ENCODE data around the gene PTGDS. TPM values are rescaled to one million over a fixed set of nuclear protein-coding genes. Genes with fewer than 3 reads are reported as not detected.

PTGDS gene
- total RNA-seq, 2 donors from 2014 or later = 1.3 TPM; not detected in 1

DNA sequence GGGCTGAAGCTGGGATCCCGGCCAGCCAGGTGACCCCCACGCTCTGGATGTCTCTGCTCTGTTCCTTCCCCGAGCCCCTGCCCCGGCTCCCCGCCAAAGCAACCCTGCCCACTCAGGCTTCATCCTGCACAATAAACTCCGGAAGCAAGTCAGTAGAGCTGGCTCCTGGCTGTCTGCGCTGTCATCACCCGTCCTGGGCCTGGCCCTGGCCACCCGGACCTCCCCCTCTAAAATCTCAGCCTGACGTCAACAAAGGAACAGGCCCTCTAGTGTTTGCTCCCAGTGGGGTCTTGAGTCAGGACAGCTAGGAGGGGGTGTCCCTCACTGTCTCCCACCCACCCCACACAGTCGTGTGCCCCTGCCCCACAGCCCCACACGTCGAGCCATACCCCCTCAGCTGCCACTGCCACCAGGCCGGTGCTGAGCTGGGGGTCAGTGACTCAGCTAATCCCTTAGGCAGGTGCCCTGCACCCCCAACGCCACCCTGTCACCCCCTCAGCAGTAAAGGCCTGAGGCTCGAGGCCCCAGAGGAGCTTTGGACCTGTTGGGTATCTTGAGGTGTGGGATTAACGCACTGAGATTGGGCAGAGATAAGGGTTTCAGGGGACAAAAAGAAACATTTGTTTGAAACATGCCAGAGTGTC is 4.4 kb downstream of the PTGDS start:
- no peak overlapping the region for H3K27ac Mint-ChIP-seq
- peaks cover 10% of the 10 kb centered on the region for H3K27me3 Mint-ChIP-seq
- H3K36me3 Mint-ChIP-seq (ENCODE audit: low read depth) = no peaks in the 10 kb centered on the region
- no peak for ATAC-seq (replicated peaks)
- H3K4me1 Mint-ChIP-seq = peaks cover 5% of the 10 kb centered on the region
- H3K4me3 Mint-ChIP-seq = no peak overlapping the region
- no peaks in the 10 kb centered on the region for H3K9me3 Mint-ChIP-seq

DNA sequence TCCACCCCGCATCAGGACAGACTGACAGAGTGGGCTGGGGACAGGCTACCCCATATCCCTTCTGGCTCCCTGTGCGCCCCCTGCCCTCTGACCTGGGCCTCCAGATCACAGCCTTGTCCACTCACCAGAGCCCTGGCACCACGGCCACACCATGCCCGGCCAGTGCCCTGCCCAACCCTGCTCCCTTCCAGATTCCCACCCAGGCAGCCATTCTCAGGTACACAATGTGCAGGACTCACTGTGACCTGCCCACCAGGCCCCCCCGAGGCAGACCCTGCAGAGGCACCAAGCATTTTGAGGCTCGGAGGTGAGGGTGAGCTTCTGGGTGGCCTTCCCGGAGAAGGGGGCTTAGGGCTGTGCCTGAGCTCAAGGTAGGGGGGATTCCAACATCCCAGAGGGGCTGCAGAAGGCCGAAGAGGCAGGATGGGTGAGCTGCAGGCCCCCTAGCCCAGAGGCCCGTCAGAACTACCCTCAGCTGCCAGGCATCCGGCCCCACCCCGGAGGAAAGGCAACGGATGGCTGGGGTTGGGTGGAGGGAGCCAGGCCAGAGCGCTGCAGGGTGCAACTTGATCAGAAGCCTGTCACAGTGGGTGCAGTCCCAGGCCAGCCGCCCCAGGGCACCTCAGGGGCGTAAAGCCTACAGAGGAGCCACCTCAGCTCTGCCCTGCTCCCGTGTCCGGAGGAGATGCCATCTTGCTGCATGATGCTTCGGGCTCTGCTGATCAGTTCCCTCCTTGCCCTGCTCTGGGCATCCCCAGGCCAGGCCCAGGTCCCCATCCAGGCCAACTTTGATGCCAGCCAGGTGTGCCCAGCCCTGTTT is 5.1 kb downstream of the PTGDS start, which contains the start of gene LCNL1:
Gene LCNL1, plus strand, starts transcription at position 762 of the 820 bp plus-strand sequence. CDS start 594 bp downstream, outside the sequence.
- H3K27ac Mint-ChIP-seq = no peak within 1 kb of the TSS
- peaks cover 5% of the 10 kb centered on the region for H3K4me1 Mint-ChIP-seq
- H3K4me3 Mint-ChIP-seq = no peak within 1 kb of the TSS
- ATAC-seq (replicated peaks) = no peak
- no peaks in the 10 kb centered on the region for H3K36me3 Mint-ChIP-seq (ENCODE audit: low read depth)
- H3K27me3 Mint-ChIP-seq = peaks cover 10% of the 10 kb centered on the region
- H3K9me3 Mint-ChIP-seq = no peaks in the 10 kb centered on the region

GRCh38 chr9:136983167-136983566 is 5.9 kb downstream of the PTGDS start:
- Mint-ChIP-seq H3K4me1 (peaks cover 5% of the 10 kb centered on the region), H3K9me3 (no peaks in the 10 kb centered on the region), H3K27me3 (peaks cover 13% of the 10 kb centered on the region), H3K4me3 (no peak overlapping the region), H3K27ac (no peak overlapping the region), H3K36me3 (ENCODE audit: low read depth) (no peaks in the 10 kb centered on the region)
- ATAC-seq (replicated peaks) = no peak

- no peaks in the 10 kb centered on the region for H3K9me3 Mint-ChIP-seq
- peaks cover 5% of the 10 kb centered on the region for H3K4me1 Mint-ChIP-seq
- H3K27me3 Mint-ChIP-seq = peaks cover 13% of the 10 kb centered on the region
- no peak overlapping the region for H3K27ac Mint-ChIP-seq
- H3K36me3 Mint-ChIP-seq (ENCODE audit: low read depth) = no peaks in the 10 kb centered on the region
- ATAC-seq (replicated peaks) = no peak
- H3K4me3 Mint-ChIP-seq = no peak overlapping the region
Observed at GRCh38 chr9:136983656-136984314, 6.5 kb downstream of the PTGDS start.

GRCh38 chr9:136984464-136985026 is 7.2 kb downstream of the PTGDS start:
- Mint-ChIP-seq H3K27me3 (peaks cover 13% of the 10 kb centered on the region), H3K27ac (no peak overlapping the region), H3K4me1 (peaks cover 5% of the 10 kb centered on the region), H3K4me3 (no peak overlapping the region), H3K36me3 (ENCODE audit: low read depth) (no peaks in the 10 kb centered on the region), H3K9me3 (no peaks in the 10 kb centered on the region)
- ATAC-seq (replicated peaks) = no peak

- no peak for ATAC-seq (replicated peaks)
Observed at GRCh38 chr9:136985027-136985602, 7.8 kb downstream of the PTGDS start.

GRCh38 chr9:136985853-136986252 is 8.5 kb downstream of the PTGDS start:
- Mint-ChIP-seq H3K4me3 (no peak overlapping the region), H3K4me1 (peaks cover 5% of the 10 kb centered on the region), H3K27ac (no peak overlapping the region), H3K27me3 (peaks cover 13% of the 10 kb centered on the region), H3K9me3 (no peaks in the 10 kb centered on the region), H3K36me3 (ENCODE audit: low read depth) (no peaks in the 10 kb centered on the region)
- ATAC-seq (replicated peaks) = no peak

More at GRCh38 chr9:136985027-136985602, 7.8 kb downstream of the PTGDS start:
- Mint-ChIP-seq H3K4me1 (peaks cover 5% of the 10 kb centered on the region), H3K4me3 (no peak overlapping the region), H3K27ac (no peak overlapping the region), H3K27me3 (peaks cover 13% of the 10 kb centered on the region), H3K9me3 (no peaks in the 10 kb centered on the region), H3K36me3 (ENCODE audit: low read depth) (no peaks in the 10 kb centered on the region)

- Mint-ChIP-seq H3K9me3 (no peaks in the 10 kb centered on the region), H3K4me3 (no peak overlapping the region), H3K27me3 (peaks cover 11% of the 10 kb centered on the region), H3K4me1 (peaks cover 3% of the 10 kb centered on the region), H3K36me3 (ENCODE audit: low read depth) (peaks cover 7% of the 10 kb centered on the region), H3K27ac (no peak overlapping the region)
- ATAC-seq (replicated peaks) = no peak
Observed at GRCh38 chr9:136988872-136989271, 11.6 kb downstream of the PTGDS start.

DNA sequence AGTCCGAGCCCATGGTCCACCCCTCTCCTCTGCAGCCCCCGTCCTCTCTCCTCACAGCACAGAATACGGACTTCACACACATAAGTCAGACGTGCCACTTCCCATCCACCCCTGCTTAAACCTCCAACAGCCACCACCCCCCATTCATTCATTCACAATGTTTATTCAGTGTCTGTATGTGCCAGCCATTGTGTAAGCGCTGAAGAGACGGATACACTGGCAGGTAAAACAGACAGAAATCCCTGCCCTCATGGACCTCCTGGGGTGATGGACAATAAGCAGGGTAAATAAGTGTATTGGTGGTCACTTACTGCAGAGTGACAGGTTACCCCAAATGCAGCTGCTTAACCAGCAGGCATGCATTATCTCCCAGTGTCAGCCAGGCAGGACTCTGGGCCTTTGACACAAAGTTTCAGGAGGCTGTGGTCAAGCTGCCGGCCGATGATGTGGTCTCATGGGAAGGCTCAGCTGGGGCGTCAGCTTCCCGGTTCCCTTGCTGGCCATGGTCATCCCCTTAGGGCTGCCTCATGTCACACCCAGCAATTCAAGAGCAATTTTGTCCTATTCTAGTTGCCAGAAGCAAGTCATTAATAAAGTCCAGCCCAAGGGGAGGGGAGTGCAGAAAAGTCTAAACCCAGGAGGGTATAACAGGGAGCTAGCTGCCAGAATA is 13.1 kb downstream of the PTGDS start:
- ATAC-seq (replicated peaks) = no peak
- Mint-ChIP-seq H3K36me3 (ENCODE audit: low read depth) (peaks cover 10% of the 10 kb centered on the region), H3K4me3 (peak overlapping the region; percentile 77), H3K27me3 (peaks cover 8% of the 10 kb centered on the region), H3K4me1 (no peaks in the 10 kb centered on the region), H3K27ac (no peak overlapping the region), H3K9me3 (no peaks in the 10 kb centered on the region)

DNA sequence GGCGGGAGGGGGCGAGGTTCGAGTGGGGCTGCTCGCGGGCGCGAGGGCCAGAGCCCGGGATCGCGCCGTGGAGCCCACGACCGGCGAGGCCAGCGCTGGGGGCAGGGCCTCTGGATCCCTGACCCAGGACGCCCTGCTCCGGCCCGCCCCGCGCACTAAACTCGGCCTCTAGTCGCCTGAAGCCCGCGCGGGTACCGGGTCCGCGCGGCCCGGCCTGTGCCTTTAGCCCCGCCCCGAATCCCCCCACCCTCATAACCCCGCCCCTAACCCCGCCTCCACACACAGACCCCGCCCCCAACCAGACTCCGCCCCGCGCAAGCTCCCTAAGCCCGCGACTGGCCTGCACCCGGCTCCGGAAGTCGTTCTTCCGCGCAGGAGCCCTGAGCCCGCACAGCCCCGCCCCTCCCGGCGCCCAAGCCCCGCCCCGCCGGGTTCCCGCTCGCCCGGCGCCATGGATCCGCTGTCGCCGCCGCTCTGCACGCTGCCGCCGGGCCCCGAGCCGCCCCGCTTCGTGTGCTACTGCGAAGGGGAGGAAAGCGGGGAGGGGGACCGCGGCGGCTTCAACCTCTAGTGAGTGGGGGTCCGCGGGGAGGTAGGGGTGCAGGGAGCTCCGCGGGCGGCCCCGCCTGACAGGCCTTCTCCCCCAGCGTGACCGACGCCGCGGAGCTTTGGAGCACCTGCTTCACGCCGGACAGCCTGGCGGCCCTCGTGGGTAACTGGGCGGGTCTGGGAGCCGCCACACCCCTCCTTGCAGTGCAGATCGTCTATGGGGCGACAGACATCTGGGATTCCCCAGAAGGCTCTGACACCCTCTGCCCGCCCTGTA is 14.9 kb downstream of the PTGDS start, which contains the start of gene PAXX:
Gene PAXX, plus strand, starts transcription at position 430 of the 826 bp plus-strand sequence. Its CDS starts 22 bp downstream, at position 452.
- Mint-ChIP-seq H3K9me3 (no peaks in the 10 kb centered on the region), H3K4me3 (peak within 1 kb of the TSS; percentile 77), H3K27ac (peak within 1 kb of the TSS; percentile 80), H3K36me3 (ENCODE audit: low read depth) (peaks cover 10% of the 10 kb centered on the region), H3K27me3 (peaks cover 4% of the 10 kb centered on the region), H3K4me1 (no peaks in the 10 kb centered on the region)
- peak; percentile 94 for ATAC-seq (replicated peaks)

DNA sequence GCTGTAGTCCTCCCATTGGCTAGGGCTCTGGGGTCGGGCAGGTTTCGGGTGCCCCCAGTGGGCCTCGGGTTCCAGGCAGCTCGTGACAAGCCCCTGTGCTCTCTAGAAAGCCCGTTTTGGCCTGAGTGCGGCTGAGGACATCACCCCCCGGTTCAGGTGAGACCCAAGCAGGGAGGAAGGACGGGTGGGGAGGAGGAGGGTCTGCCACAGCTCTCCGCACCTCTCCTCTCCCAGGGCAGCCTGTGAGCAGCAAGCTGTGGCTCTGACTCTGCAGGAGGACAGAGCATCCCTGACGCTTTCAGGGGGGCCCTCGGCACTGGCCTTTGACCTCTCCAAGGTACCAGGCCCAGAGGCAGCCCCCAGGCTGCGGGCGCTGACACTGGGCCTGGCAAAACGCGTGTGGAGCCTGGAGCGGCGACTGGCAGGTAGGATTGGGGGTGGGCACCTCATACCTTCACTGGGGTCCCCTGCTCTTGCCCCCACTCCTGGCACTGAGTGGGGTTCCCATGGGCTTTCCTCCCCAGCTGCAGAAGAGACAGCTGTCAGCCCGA is 15.6 kb downstream of the PTGDS start:
- H3K4me3 Mint-ChIP-seq = peak overlapping the region; percentile 77

DNA sequence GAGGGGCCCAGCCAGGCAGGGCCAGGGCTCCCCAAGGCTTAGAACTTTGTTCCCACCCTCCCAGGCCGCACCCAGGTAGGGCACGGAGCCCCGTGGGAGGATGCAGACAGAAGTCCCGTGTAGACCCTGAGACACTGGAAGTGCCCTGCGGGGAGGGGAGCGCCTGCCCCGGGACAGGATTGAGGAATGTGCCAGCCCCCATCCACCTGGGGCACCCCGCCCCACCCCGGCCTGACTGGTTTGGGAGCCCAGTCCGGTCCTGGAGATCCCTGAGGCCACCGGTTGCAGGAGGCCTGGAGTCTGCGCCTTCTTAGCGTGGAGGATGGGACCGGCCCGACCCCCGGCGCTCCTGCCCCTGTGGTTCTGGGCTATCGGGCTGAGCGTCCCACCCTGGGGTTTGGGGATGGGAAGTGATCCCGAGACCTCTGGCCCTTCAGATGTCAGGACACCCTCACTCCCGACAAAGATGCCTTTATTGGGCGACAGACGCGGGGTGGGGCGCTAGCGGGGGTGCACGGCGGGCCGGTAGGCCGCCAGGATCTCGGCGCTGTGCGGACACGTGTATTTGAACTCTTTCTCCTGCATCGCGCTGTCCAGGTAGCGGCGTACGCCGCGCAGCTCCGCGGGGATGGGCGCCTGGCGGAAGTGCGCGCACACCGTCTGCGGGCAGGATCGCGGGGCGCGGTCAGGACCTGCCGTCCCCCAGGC is 17.0 kb downstream of the PTGDS start:
- H3K9me3 Mint-ChIP-seq = no peaks in the 10 kb centered on the region
- peak overlapping the region; percentile 77 for H3K4me3 Mint-ChIP-seq
- no peak for ATAC-seq (replicated peaks)
- peaks cover 11% of the 10 kb centered on the region for H3K4me1 Mint-ChIP-seq
- peaks cover 10% of the 10 kb centered on the region for H3K36me3 Mint-ChIP-seq (ENCODE audit: low read depth)
- H3K27me3 Mint-ChIP-seq = no peaks in the 10 kb centered on the region
- no peak overlapping the region for H3K27ac Mint-ChIP-seq

More for the DNA sequence above, 15.6 kb downstream of the PTGDS start:
- Mint-ChIP-seq H3K9me3 (no peaks in the 10 kb centered on the region), H3K4me1 (peaks cover 6% of the 10 kb centered on the region), H3K27ac (no peak overlapping the region), H3K36me3 (ENCODE audit: low read depth) (peaks cover 10% of the 10 kb centered on the region), H3K27me3 (peaks cover 1% of the 10 kb centered on the region)
- no peak for ATAC-seq (replicated peaks)
